Neural cell (in vitro differentiated cells): ENCODE data around the gene PLEKHA8. TPM values are rescaled to one million over a fixed set of nuclear protein-coding genes. Genes with fewer than 3 reads are reported as not detected.

Experiments used
- H2AFZ ChIP-seq: fragments of 200-600, 300-800 bp; sonication (generic), shearing (Covaris generic); 2 replicates; pipeline ENCODE4 v1.6.0; 2014; ENCODE audit warnings: low read depth, mild to moderate bottlenecking, antibody characterized with exemption, low read length, moderate library complexity
- H3F3A ChIP-seq: fragments of 200-600 bp; shearing (Covaris generic); 2 replicates; pipeline ENCODE4 v1.6.1; 2016; ENCODE audit warnings: mild to moderate bottlenecking, moderate library complexity, mixed read lengths, antibody characterized with exemption, low read length; ENCODE audit not compliant: insufficient read depth, poor library complexity, severe bottlenecking
- H3K27ac ChIP-seq: fragments of 200-600, 300-800 bp; sonication (generic), shearing (Covaris generic); 2 replicates; pipeline ENCODE4 v1.5.1; 2014; ENCODE audit warnings: mild to moderate bottlenecking, low read length, moderate library complexity
- H3K27me3 ChIP-seq: fragments of 300-800, 200-600 bp; sonication (generic), shearing (Covaris generic); 2 replicates; pipeline ENCODE4 v1.6.0; 2014; ENCODE audit warnings: mild to moderate bottlenecking, low read depth, low read length, moderate library complexity; ENCODE audit not compliant: insufficient read depth
- H3K36me3 ChIP-seq: fragments of 300-800, 200-600 bp; sonication (generic), shearing (Covaris generic); 2 replicates; pipeline ENCODE4 v1.5.1; 2014; ENCODE audit warnings: mild to moderate bottlenecking, antibody characterized with exemption, low read length, moderate library complexity; ENCODE audit not compliant: insufficient read depth
- H3K4me2 ChIP-seq: fragments of 300-800, 200-600 bp; sonication (generic), shearing (Covaris generic); 2 replicates; pipeline ENCODE4 v1.6.0; 2014; ENCODE audit warnings: mild to moderate bottlenecking, low read length
- H3K4me3 ChIP-seq: fragments of 300-800, 200-600 bp; sonication (generic), shearing (Covaris generic); 2 replicates; pipeline ENCODE4 v1.5.1; 2014; ENCODE audit warnings: mild to moderate bottlenecking, low read length, moderate library complexity
- H3K79me2 ChIP-seq: fragments of 200-600 bp; shearing (Covaris generic); replicated peaks from 2 replicates; pipeline ENCODE4 v1.6.0; 2014; ENCODE audit warnings: mild to moderate bottlenecking, low read length, moderate library complexity; ENCODE audit not compliant: insufficient read depth
- H3K9ac ChIP-seq: fragments of 300-800, 200-600 bp; sonication (generic), shearing (Covaris generic); 2 replicates; pipeline ENCODE4 v1.6.1; 2016; ENCODE audit warnings: mild to moderate bottlenecking, low read length, mixed read lengths
- H3K9me2 ChIP-seq: fragments of 200-600 bp; shearing (Covaris generic); 2 replicates; pipeline ENCODE4 v1.6.1; 2016; ENCODE audit warnings: mild to moderate bottlenecking, low read length, mixed read lengths; ENCODE audit not compliant: insufficient read depth
- H3K9me3 ChIP-seq: fragments of 200-600, 300-800 bp; sonication (generic), shearing (Covaris generic); 2 replicates; pipeline ENCODE4 v1.6.1; 2016; ENCODE audit warnings: mild to moderate bottlenecking, mixed run types, low read length, moderate library complexity, mixed read lengths
- H4K20me1 ChIP-seq: fragments of 200-600 bp; shearing (Covaris generic); 2 replicates; pipeline ENCODE4 v1.6.1; 2016; ENCODE audit warnings: mild to moderate bottlenecking, mixed run types; ENCODE audit not compliant: insufficient read depth
- EP300 ChIP-seq: fragments of 450-650 bp; conservative IDR thresholded peaks from 2 replicates; pipeline ENCODE4 v1.6.1; 2014; ENCODE audit warnings: antibody characterized with exemption, mild to moderate bottlenecking, moderate library complexity; ENCODE audit not compliant: poor library complexity, severe bottlenecking
- EZH2 ChIP-seq: fragments of 200-600, 300-800 bp; shearing (Covaris generic), sonication (generic); IDR thresholded peaks from 2 replicates; pipeline ENCODE4 v1.6.1; 2014; ENCODE audit warnings: antibody characterized with exemption, low read length, borderline replicate concordance, mild to moderate bottlenecking; ENCODE audit not compliant: insufficient read depth, poor library complexity, severe bottlenecking
- MXI1 ChIP-seq: fragments of 450-650 bp; conservative IDR thresholded peaks from 2 replicates; pipeline ENCODE4 v1.6.1; 2014; ENCODE audit warnings: antibody characterized with exemption, mild to moderate bottlenecking; ENCODE audit not compliant: poor library complexity, severe bottlenecking
- POLR2AphosphoS5 ChIP-seq: IDR thresholded peaks from 2 replicates; pipeline ENCODE4 v1.6.1; 2012
- RAD21 ChIP-seq: fragments of 450-650 bp; conservative IDR thresholded peaks from 2 replicates; pipeline ENCODE4 v1.6.1; 2014; ENCODE audit warnings: antibody characterized with exemption, mild to moderate bottlenecking, moderate library complexity
- SMC3 ChIP-seq: fragments of 450-650 bp; conservative IDR thresholded peaks from 2 replicates; pipeline ENCODE4 v1.6.1; 2014; ENCODE audit warnings: antibody characterized with exemption, mild to moderate bottlenecking, moderate library complexity; ENCODE audit not compliant: poor library complexity
- TAF1 ChIP-seq: IDR thresholded peaks from 2 replicates; pipeline ENCODE4 v1.6.1; 2012; ENCODE audit warnings: low read depth
- polyA plus RNA-seq: library from polyadenylated mRNA; depleted of rRNA; stranded (reverse); fragments of >200 nt; gene quantifications from 2 replicates; pipeline ENCODE4 v1.2.3, GENCODE V29; 2014
- TF ChIP-seq, protein P1 (sequence below): fragments of 450-650 bp; IDR thresholded peaks from 2 replicates; pipeline ENCODE4 v1.5.1; 2014; ENCODE audit warnings: antibody characterized with exemption, mild to moderate bottlenecking, moderate library complexity; ENCODE audit not compliant: poor library complexity, severe bottlenecking
- TF ChIP-seq, protein P2 (sequence below): IDR thresholded peaks from 2 replicates; pipeline ENCODE4 v1.6.1; 2012; ENCODE audit warnings: borderline replicate concordance

PLEKHA8 gene
- polyA plus RNA-seq, 1 donor from 2014 or later: 43.1 TPM

DNA sequence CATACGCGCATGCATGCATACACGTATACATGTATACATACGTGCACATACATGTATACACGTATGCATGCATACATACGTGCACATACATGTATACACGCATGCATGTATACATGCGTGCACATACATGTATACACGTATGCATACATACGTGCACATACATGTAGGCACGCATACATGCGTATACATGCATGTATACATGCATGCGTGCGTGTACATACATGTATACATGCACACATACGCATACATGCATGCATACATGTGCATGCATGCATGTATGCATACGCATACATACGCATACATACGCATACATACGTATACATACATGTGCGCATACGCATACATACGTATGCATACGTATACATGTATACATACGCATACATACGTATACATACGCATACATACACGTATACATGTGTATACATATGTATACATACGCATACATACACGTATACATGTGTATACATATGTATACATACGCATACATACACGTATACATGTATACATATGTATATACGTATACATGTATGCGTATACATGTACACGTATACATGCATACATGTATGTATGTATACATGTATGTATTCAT is 87.6 kb downstream of the PLEKHA8 start:
- no peaks in the 10 kb centered on the region for H3K9me2 ChIP-seq
- H4K20me1 ChIP-seq: no peaks in the 10 kb centered on the region
- peak; percentile 13 for TF ChIP-seq POLR2AphosphoS5
- no peak for TF ChIP-seq EP300
- H3K79me2 ChIP-seq: no peaks in the 10 kb centered on the region
- peaks cover 3% of the 10 kb centered on the region for H3K9me3 ChIP-seq
- no peak overlapping the region for H2AFZ ChIP-seq
- H3K27me3 ChIP-seq: no peaks in the 10 kb centered on the region
- no peaks in the 10 kb centered on the region for H3F3A ChIP-seq
- no peaks in the 10 kb centered on the region for H3K36me3 ChIP-seq
- H3K4me2 ChIP-seq: no peak overlapping the region
- H3K4me3 ChIP-seq: no peak overlapping the region
- no peak overlapping the region for H3K9ac ChIP-seq
- no peak overlapping the region for H3K27ac ChIP-seq

DNA sequence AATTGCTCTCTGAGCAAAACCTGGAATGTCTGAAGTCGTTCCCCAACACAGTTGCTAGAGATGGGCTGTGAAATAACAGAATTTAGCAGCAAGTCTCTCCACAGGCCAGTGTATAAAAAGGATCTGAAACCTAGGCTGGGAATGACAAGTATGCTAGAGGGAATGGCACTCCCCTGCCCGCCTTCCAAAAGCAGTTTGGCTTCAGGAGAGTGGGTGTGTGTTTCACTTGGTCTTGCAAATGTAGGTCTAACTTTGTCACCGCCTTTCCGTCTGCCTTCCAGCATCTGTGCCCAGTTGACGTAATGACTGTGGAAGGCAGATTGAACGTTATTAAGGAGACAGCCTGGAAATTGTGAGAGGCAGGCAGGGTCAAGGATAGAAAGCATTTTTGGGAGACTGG is 88.6 kb downstream of the PLEKHA8 start:
- H3K9me3 ChIP-seq: peaks cover 3% of the 10 kb centered on the region
- H3F3A ChIP-seq: no peaks in the 10 kb centered on the region
- no peak for TF ChIP-seq TAF1
- no peak for TF ChIP-seq EZH2
- no peak for TF ChIP-seq EP300
- TF ChIP-seq POLR2AphosphoS5: no peak
- TF ChIP-seq, protein P1, sequence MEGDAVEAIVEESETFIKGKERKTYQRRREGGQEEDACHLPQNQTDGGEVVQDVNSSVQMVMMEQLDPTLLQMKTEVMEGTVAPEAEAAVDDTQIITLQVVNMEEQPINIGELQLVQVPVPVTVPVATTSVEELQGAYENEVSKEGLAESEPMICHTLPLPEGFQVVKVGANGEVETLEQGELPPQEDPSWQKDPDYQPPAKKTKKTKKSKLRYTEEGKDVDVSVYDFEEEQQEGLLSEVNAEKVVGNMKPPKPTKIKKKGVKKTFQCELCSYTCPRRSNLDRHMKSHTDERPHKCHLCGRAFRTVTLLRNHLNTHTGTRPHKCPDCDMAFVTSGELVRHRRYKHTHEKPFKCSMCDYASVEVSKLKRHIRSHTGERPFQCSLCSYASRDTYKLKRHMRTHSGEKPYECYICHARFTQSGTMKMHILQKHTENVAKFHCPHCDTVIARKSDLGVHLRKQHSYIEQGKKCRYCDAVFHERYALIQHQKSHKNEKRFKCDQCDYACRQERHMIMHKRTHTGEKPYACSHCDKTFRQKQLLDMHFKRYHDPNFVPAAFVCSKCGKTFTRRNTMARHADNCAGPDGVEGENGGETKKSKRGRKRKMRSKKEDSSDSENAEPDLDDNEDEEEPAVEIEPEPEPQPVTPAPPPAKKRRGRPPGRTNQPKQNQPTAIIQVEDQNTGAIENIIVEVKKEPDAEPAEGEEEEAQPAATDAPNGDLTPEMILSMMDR: no peak
- TF ChIP-seq SMC3: no peak
- no peak for TF ChIP-seq RAD21
- TF ChIP-seq, protein P2, sequence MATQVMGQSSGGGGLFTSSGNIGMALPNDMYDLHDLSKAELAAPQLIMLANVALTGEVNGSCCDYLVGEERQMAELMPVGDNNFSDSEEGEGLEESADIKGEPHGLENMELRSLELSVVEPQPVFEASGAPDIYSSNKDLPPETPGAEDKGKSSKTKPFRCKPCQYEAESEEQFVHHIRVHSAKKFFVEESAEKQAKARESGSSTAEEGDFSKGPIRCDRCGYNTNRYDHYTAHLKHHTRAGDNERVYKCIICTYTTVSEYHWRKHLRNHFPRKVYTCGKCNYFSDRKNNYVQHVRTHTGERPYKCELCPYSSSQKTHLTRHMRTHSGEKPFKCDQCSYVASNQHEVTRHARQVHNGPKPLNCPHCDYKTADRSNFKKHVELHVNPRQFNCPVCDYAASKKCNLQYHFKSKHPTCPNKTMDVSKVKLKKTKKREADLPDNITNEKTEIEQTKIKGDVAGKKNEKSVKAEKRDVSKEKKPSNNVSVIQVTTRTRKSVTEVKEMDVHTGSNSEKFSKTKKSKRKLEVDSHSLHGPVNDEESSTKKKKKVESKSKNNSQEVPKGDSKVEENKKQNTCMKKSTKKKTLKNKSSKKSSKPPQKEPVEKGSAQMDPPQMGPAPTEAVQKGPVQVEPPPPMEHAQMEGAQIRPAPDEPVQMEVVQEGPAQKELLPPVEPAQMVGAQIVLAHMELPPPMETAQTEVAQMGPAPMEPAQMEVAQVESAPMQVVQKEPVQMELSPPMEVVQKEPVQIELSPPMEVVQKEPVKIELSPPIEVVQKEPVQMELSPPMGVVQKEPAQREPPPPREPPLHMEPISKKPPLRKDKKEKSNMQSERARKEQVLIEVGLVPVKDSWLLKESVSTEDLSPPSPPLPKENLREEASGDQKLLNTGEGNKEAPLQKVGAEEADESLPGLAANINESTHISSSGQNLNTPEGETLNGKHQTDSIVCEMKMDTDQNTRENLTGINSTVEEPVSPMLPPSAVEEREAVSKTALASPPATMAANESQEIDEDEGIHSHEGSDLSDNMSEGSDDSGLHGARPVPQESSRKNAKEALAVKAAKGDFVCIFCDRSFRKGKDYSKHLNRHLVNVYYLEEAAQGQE: no peak
- no peak for TF ChIP-seq MXI1
- no peaks in the 10 kb centered on the region for H3K9me2 ChIP-seq
- no peak overlapping the region for H3K4me3 ChIP-seq
- H3K79me2 ChIP-seq: no peaks in the 10 kb centered on the region
- H3K4me2 ChIP-seq: no peak overlapping the region
- H4K20me1 ChIP-seq: no peaks in the 10 kb centered on the region
- no peak overlapping the region for H3K27ac ChIP-seq
- no peaks in the 10 kb centered on the region for H3K27me3 ChIP-seq
- no peak overlapping the region for H3K9ac ChIP-seq
- H2AFZ ChIP-seq: no peak overlapping the region
- H3K36me3 ChIP-seq: no peaks in the 10 kb centered on the region
